ENCODE data around the gene IDS.

DNA sequence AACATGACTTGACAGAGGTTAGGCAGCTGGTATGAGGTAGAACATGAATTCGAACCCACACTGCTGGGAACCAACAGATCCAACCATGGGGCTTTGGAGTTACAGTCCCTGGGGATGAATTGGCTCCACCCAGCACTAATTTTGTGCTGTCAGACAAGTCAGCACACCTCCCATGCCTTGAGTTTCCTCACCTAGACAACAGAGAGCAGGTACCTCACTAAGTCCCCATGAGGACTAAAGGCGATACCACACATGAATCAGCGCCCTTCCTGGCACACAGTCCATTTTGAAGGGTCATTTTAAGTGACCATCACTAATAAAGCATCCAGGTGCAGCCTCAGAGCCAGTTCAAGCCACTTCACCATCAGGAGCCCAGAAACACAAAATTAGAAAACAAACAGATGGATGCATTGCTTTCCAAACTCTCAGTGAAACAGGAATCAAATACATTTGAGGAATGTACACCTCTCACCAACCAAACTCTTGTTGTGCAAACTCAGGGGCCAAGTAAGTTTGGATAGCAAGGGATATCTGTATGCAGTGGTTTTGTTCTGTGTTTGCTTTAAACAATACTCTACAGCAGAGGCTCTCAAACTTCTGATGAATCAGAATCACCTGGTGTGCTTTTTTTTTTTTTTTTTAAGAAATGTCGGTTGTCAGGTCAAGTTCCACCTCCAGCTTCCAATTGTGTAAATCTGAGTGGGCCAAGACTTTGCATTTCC is 10.1 kb downstream of the IDS start:
- TF ChIP-seq, protein P1, sequence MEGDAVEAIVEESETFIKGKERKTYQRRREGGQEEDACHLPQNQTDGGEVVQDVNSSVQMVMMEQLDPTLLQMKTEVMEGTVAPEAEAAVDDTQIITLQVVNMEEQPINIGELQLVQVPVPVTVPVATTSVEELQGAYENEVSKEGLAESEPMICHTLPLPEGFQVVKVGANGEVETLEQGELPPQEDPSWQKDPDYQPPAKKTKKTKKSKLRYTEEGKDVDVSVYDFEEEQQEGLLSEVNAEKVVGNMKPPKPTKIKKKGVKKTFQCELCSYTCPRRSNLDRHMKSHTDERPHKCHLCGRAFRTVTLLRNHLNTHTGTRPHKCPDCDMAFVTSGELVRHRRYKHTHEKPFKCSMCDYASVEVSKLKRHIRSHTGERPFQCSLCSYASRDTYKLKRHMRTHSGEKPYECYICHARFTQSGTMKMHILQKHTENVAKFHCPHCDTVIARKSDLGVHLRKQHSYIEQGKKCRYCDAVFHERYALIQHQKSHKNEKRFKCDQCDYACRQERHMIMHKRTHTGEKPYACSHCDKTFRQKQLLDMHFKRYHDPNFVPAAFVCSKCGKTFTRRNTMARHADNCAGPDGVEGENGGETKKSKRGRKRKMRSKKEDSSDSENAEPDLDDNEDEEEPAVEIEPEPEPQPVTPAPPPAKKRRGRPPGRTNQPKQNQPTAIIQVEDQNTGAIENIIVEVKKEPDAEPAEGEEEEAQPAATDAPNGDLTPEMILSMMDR (IDR thresholded peaks at IDR 0.05; ENCODE audit: poor library complexity) = no peak
- TF ChIP-seq EZH2 (IDR thresholded peaks at IDR 0.05; ENCODE audit: borderline replicate concordance) (no peak), EZH2phosphoT487 (IDR thresholded peaks at IDR 0.05; ENCODE audit: low read depth, severe bottlenecking, unreplicated experiment) (no peak)
